Measurements from ENCODE around the gene HOXA3.

The HOXA3 gene

GRCh38 chr7:27185013-27185853 is 32.9 kb upstream of the HOXA3 start, which contains the start of gene HOXA11:
HOXA11 (minus strand) TSS chr7:27185232; CDS start chr7:27185144, 88 bp downstream.
- no peaks in the 10 kb centered on the region for H3K36me3 ChIP-seq
- H3K4me3 ChIP-seq (ENCODE audit: low read depth, low read length): peak within 1 kb of the TSS; percentile 39
- no peak for TF ChIP-seq CTCF (IDR thresholded peaks at IDR 0.05; ENCODE audit: low read depth, low read length)
- DNase-seq: no peak
- peaks cover 98% of the 10 kb centered on the region for H3K27me3 ChIP-seq
- no peaks in the 10 kb centered on the region for H3K9me3 ChIP-seq
- H3K4me1 ChIP-seq: no peaks in the 10 kb centered on the region

GRCh38 chr7:27184337-27185012 is 32.1 kb upstream of the HOXA3 start:
- no peaks in the 10 kb centered on the region for H3K9me3 ChIP-seq
- H3K27me3 ChIP-seq: peaks cover 98% of the 10 kb centered on the region
- H3K4me1 ChIP-seq: no peaks in the 10 kb centered on the region
- no peaks in the 10 kb centered on the region for H3K36me3 ChIP-seq
- TF ChIP-seq CTCF (IDR thresholded peaks at IDR 0.05; ENCODE audit: low read depth, low read length): no peak
- no peak for DNase-seq
- H3K4me3 ChIP-seq (ENCODE audit: low read depth, low read length): peak overlapping the region; percentile 39

- DNase-seq: no peak
- no peaks in the 10 kb centered on the region for H3K9me3 ChIP-seq
- H3K36me3 ChIP-seq: no peaks in the 10 kb centered on the region
- H3K27me3 ChIP-seq: peaks cover 98% of the 10 kb centered on the region
- no peak for TF ChIP-seq CTCF (IDR thresholded peaks at IDR 0.05; ENCODE audit: low read depth, low read length)
- H3K4me1 ChIP-seq: no peaks in the 10 kb centered on the region
- H3K4me3 ChIP-seq (ENCODE audit: low read depth, low read length): peak overlapping the region; percentile 39
Observed at GRCh38 chr7:27183682-27184336, 31.4 kb upstream of the HOXA3 start.

- DNase-seq: no peak
- Histone ChIP-seq H3K36me3 (no peaks in the 10 kb centered on the region), H3K9me3 (no peaks in the 10 kb centered on the region), H3K27me3 (peaks cover 98% of the 10 kb centered on the region), H3K4me1 (no peaks in the 10 kb centered on the region), H3K4me3 (ENCODE audit: low read depth, low read length) (no peak overlapping the region)
- no peak for TF ChIP-seq CTCF (IDR thresholded peaks at IDR 0.05; ENCODE audit: low read depth, low read length)
Observed at GRCh38 chr7:27182861-27183681, 30.7 kb upstream of the HOXA3 start.

- no peaks in the 10 kb centered on the region for H3K4me1 ChIP-seq
- H3K4me3 ChIP-seq (ENCODE audit: low read depth, low read length): no peak overlapping the region
- H3K36me3 ChIP-seq: no peaks in the 10 kb centered on the region
- TF ChIP-seq CTCF (IDR thresholded peaks at IDR 0.05; ENCODE audit: low read depth, low read length): no peak
- no peak for DNase-seq
- peaks cover 98% of the 10 kb centered on the region for H3K27me3 ChIP-seq
- H3K9me3 ChIP-seq: no peaks in the 10 kb centered on the region
Observed at GRCh38 chr7:27182285-27182841, 30.0 kb upstream of the HOXA3 start.
